ENCODE measurements around the gene NGEF.

DNA sequence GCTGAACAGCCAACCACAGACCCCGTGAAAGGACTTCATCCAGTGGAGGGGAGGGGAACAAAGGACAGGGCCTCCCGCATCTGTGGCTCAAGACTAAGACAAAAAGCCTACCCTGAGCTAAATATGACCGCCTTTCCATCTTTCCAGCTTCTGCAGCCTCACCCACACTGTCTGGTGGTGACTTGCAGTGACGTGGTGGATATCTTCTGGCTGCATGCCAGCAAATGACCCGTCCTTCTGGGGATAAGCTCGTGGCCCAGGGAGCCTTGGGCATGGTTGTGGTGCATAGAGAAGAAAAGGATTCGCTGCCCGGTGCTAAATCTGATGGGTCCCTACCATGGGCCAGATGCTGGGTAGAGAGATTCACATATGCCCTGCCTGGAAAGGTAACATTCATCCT is 8.7 kb upstream of the NGEF start:
- TF ChIP-seq, protein P1, sequence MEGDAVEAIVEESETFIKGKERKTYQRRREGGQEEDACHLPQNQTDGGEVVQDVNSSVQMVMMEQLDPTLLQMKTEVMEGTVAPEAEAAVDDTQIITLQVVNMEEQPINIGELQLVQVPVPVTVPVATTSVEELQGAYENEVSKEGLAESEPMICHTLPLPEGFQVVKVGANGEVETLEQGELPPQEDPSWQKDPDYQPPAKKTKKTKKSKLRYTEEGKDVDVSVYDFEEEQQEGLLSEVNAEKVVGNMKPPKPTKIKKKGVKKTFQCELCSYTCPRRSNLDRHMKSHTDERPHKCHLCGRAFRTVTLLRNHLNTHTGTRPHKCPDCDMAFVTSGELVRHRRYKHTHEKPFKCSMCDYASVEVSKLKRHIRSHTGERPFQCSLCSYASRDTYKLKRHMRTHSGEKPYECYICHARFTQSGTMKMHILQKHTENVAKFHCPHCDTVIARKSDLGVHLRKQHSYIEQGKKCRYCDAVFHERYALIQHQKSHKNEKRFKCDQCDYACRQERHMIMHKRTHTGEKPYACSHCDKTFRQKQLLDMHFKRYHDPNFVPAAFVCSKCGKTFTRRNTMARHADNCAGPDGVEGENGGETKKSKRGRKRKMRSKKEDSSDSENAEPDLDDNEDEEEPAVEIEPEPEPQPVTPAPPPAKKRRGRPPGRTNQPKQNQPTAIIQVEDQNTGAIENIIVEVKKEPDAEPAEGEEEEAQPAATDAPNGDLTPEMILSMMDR (IDR thresholded peaks at IDR 0.05): no peak
- no peak for TF ChIP-seq POLR2A (IDR thresholded peaks at IDR 0.05)
